ENCODE data around the gene NPAS3.

GRCh38 chr14:33747749-33748148 lies 809.1 kb downstream of the NPAS3 start:
- TF ChIP-seq, protein P1, sequence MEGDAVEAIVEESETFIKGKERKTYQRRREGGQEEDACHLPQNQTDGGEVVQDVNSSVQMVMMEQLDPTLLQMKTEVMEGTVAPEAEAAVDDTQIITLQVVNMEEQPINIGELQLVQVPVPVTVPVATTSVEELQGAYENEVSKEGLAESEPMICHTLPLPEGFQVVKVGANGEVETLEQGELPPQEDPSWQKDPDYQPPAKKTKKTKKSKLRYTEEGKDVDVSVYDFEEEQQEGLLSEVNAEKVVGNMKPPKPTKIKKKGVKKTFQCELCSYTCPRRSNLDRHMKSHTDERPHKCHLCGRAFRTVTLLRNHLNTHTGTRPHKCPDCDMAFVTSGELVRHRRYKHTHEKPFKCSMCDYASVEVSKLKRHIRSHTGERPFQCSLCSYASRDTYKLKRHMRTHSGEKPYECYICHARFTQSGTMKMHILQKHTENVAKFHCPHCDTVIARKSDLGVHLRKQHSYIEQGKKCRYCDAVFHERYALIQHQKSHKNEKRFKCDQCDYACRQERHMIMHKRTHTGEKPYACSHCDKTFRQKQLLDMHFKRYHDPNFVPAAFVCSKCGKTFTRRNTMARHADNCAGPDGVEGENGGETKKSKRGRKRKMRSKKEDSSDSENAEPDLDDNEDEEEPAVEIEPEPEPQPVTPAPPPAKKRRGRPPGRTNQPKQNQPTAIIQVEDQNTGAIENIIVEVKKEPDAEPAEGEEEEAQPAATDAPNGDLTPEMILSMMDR (IDR thresholded peaks at IDR 0.05): no peak
- TF ChIP-seq POLR2A (IDR thresholded peaks at IDR 0.05): no peak
